SK-N-DZ (cell line): ENCODE results near the gene CX3CL1.

ENCODE experiments used
- small RNA-seq, 2 experiments: library from RNA; depleted of rRNA; stranded (forward); fragments of <200 nt; gene quantifications; one replicate each; pipeline ENCODE3, GENCODE V24; 2014

The CX3CL1 gene

Small RNAs within 50 kb of the gene (small RNA-seq; reads per million reads assigned to genes)
- gene AC108081.1 = 0 reads per million in 2 experiments
